Thoracic aorta (tissue), 2 donors: ENCODE data around the gene HIVEP2. TPM values are rescaled to one million over a fixed set of nuclear protein-coding genes. Genes with fewer than 3 reads are reported as not detected.

ENCODE experiments used
- ATAC-seq: fragments of 150-250 bp; one replicate; pipeline ENCODE4 v1.8.0; 2017; ENCODE audit warnings: low read depth; ENCODE audit not compliant: insufficient number of reproducible peaks, low FRiP score
- DNase-seq: peaks from one replicate; pipeline ENCODE4 v3.0.0-alpha.2; 2020; ENCODE audit warnings: low spot score
- H3K27ac ChIP-seq, 2 donors: fragments of 200-600 bp; sonication (generic); 1 replicate in 1 of 2; 2 replicates in 1 of 2; pipeline ENCODE4 v1.5.1; 2016; ENCODE audit warnings: mild to moderate bottlenecking in 2 of 2, moderate library complexity in 2 of 2
- H3K27me3 ChIP-seq: fragments of 200-600 bp; sonication (generic); replicated peaks from 2 replicates; pipeline ENCODE4 v1.6.0; 2016; ENCODE audit warnings: mild to moderate bottlenecking; ENCODE audit not compliant: insufficient read depth
- H3K36me3 ChIP-seq: fragments of 200-600 bp; sonication (generic); one replicate; pipeline ENCODE4 v1.5.1; 2016
- H3K4me1 ChIP-seq, 2 donors: fragments of 200-600 bp; sonication (generic); 1 replicate in 1 of 2; 2 replicates in 1 of 2; pipeline versions ENCODE4 v1.5.1 to v1.6.0; 2016; ENCODE audit warnings: low read depth in 2 of 2, mild to moderate bottlenecking in 1 of 2; ENCODE audit not compliant: control insufficient read depth in 1 of 2
- H3K4me3 ChIP-seq: fragments of 200-600 bp; sonication (generic); 2 replicates; pipeline ENCODE4 v1.5.1; 2016; ENCODE audit warnings: mild to moderate bottlenecking
- H3K9me3 ChIP-seq: fragments of 200-600 bp; sonication (generic); 2 replicates; pipeline ENCODE4 v1.5.1; 2016
- CTCF ChIP-seq: fragments of 200-600 bp; sonication (generic); IDR thresholded peaks from one replicate; pipeline ENCODE4 v1.5.1; 2019; ENCODE audit warnings: antibody characterized with exemption
- total RNA-seq, 2 donors: library from RNA; depleted of rRNA; stranded (reverse); fragments of >200 nt; gene quantifications; one replicate each; pipeline versions ENCODE4 v1.1.0 to v1.2.3, GENCODE V29; 2016

Gene HIVEP2
- total RNA-seq, 2 donors from 2014 or later = 32.9 to 51.7 TPM

- H3K36me3 ChIP-seq = no peaks in the 10 kb centered on the region
- no peak overlapping the region for H3K4me3 ChIP-seq
- no peak for TF ChIP-seq CTCF
- no peak for ATAC-seq
- peaks cover 0 to 9% of the 10 kb centered on the region in 2 donors for H3K4me1 ChIP-seq
- no peak overlapping the region for H3K27ac ChIP-seq
- no peaks in the 10 kb centered on the region for H3K9me3 ChIP-seq
- no peaks in the 10 kb centered on the region for H3K27me3 ChIP-seq
- DNase-seq = no peak
Observed at GRCh38 chr6:142914369-142914768, 30.6 kb downstream of the HIVEP2 start.

GRCh38 chr6:142913511-142914047, 31.4 kb downstream of the HIVEP2 start:
- Histone ChIP-seq H3K4me3 (peak overlapping the region; percentile 39), H3K27ac (no peak overlapping the region), H3K9me3 (no peaks in the 10 kb centered on the region), H3K36me3 (no peaks in the 10 kb centered on the region), H3K27me3 (no peaks in the 10 kb centered on the region), H3K4me1 (peaks cover 0 to under 1% of the 10 kb centered on the region in 2 donors)
- DNase-seq = no peak
- no peak for TF ChIP-seq CTCF
- ATAC-seq = no peak

GRCh38 chr6:142913036-142913510, 31.9 kb downstream of the HIVEP2 start:
- H3K27me3 ChIP-seq = no peaks in the 10 kb centered on the region
- H3K27ac ChIP-seq = no peak overlapping the region
- DNase-seq (no peak), ATAC-seq (no peak)
- no peaks in the 10 kb centered on the region for H3K4me1 ChIP-seq
- TF ChIP-seq CTCF = no peak
- peak overlapping the region; percentile 39 for H3K4me3 ChIP-seq
- H3K9me3 ChIP-seq = no peaks in the 10 kb centered on the region
- H3K36me3 ChIP-seq = no peaks in the 10 kb centered on the region

- no peak for DNase-seq
- Histone ChIP-seq H3K27ac (no peak overlapping the region), H3K9me3 (no peaks in the 10 kb centered on the region), H3K4me1 (no peaks in the 10 kb centered on the region), H3K27me3 (no peaks in the 10 kb centered on the region), H3K4me3 (no peak overlapping the region), H3K36me3 (no peaks in the 10 kb centered on the region)
- ATAC-seq = no peak
- TF ChIP-seq CTCF = no peak
Observed at GRCh38 chr6:142912125-142912524, 32.9 kb downstream of the HIVEP2 start.

- no peak for TF ChIP-seq CTCF
- Histone ChIP-seq H3K4me1 (no peaks in the 10 kb centered on the region), H3K4me3 (no peak overlapping the region), H3K27me3 (no peaks in the 10 kb centered on the region), H3K27ac (no peak overlapping the region), H3K9me3 (no peaks in the 10 kb centered on the region), H3K36me3 (no peaks in the 10 kb centered on the region)
- no peak for DNase-seq
- no peak for ATAC-seq
Observed at GRCh38 chr6:142911430-142911829, 33.5 kb downstream of the HIVEP2 start.
